HepG2 (cell line): ENCODE data around the gene ACBD6. TPM values are rescaled to one million over a fixed set of nuclear protein-coding genes. Genes with fewer than 3 reads are reported as not detected.

Source experiments
- ATAC-seq: fragments of 200-7000 bp; cut with Tn5 transposase; 3 replicates; pipeline ENCODE4 v1.9.1; 2020; ENCODE audit warnings: mild to moderate bottlenecking, moderate library complexity
- BruUV-seq: library from RNA; stranded (reverse); fragments of 400-500 nt; replicated peaks from 2 replicates; lab custom pipeline; 2021; lab: Mats Ljungman, UMichigan
- CTCF ChIA-PET: fragments of 300-600 bp; formaldehyde crosslinking; extraction: SDS; loops from one replicate; lab custom pipeline; 2021; ENCODE audit warnings: low total read pairs, inconsistent platforms, low intra/inter-chr PET ratio; lab: Yijun Ruan, JAX
- POLR2A ChIA-PET: fragments of 350-600 bp; sonication (Branson Sonifier 250); formaldehyde crosslinking; loops from one replicate; lab custom pipeline; 2020; ENCODE audit warnings: antibody characterized with exemption, inconsistent platforms; lab: Yijun Ruan, JAX
- DNase-seq: peaks from one replicate; pipeline ENCODE4 v3.0.0-alpha.2; 2015; ENCODE audit warnings: low spot score
- FAIRE-seq: peaks from 3 replicates; lab custom pipeline; 2011; peaks lifted over from hg19 to GRCh38; lab: Jason Lieb, UNC
- H2AFZ ChIP-seq: one replicate; pipeline ENCODE4 v1.6.1; 2011; ENCODE audit warnings: low read length, inconsistent platforms
- H3K27ac ChIP-seq: fragments of 300-600 bp; 3 replicates; pipeline ENCODE4 v1.8.0; 2011; ENCODE audit warnings: mixed run types, mild to moderate bottlenecking, mixed read lengths, low read length, inconsistent platforms; ENCODE audit not compliant: insufficient read depth; ENCODE audit errors: extremely low read length
- H3K27me3 ChIP-seq, 2 experiments: fragments of 200-600 bp in 1 of 2; 2 replicates in 1 of 2; 3 replicates in 1 of 2; pipeline versions ENCODE4 v1.6.0 to v1.8.0; 2011; ENCODE audit warnings: low read length in 2 of 2, mild to moderate bottlenecking in 2 of 2, moderate library complexity in 2 of 2, inconsistent platforms in 1 of 2; ENCODE audit not compliant: insufficient read depth in 2 of 2, control insufficient read depth in 1 of 2
- H3K36me3 ChIP-seq, 2 experiments: fragments of 200-600 bp in 1 of 2; replicated peaks in 1 of 2; 2 replicates in 1 of 2; 3 replicates in 1 of 2; pipeline versions ENCODE4 v1.5.1 to v1.8.0; 2011; ENCODE audit warnings: low read length in 2 of 2, inconsistent platforms in 1 of 2; ENCODE audit not compliant: insufficient read depth in 2 of 2, control insufficient read depth in 1 of 2
- H3K4me1 ChIP-seq: 2 replicates; pipeline ENCODE4 v1.5.1; 2012; ENCODE audit warnings: low read length, inconsistent platforms; ENCODE audit not compliant: insufficient read depth
- H3K4me2 ChIP-seq: 2 replicates; pipeline ENCODE4 v1.6.0; 2011; ENCODE audit warnings: low read depth, low read length, inconsistent platforms
- H3K4me3 ChIP-seq, 3 experiments: fragments of 200-600 bp in 1 of 3; sonication (generic), shearing (Covaris generic) in 1 of 3; replicated peaks in 1 of 3; 2 replicates each; pipeline ENCODE4 v1.5.1; 2011 to 2016; ENCODE audit warnings: low read length in 3 of 3, inconsistent platforms in 2 of 3, low read depth in 2 of 3, mild to moderate bottlenecking in 2 of 3, control low read depth in 1 of 3, mixed read lengths in 1 of 3; ENCODE audit not compliant: insufficient read depth in 1 of 3
- H3K79me2 ChIP-seq: one replicate; pipeline ENCODE4 v1.6.1; 2011; ENCODE audit warnings: low read length, inconsistent platforms; ENCODE audit not compliant: insufficient read depth
- H3K9ac ChIP-seq: 2 replicates; pipeline ENCODE4 v1.6.0; 2011; ENCODE audit warnings: mild to moderate bottlenecking, low read depth, low read length, inconsistent platforms; ENCODE audit not compliant: insufficient read depth
- H3K9me3 ChIP-seq: 2 replicates; pipeline ENCODE4 v1.5.1; 2012; ENCODE audit warnings: mild to moderate bottlenecking, low read length
- H4K20me1 ChIP-seq: 2 replicates; pipeline ENCODE4 v1.6.0; 2011; ENCODE audit warnings: inconsistent platforms, mild to moderate bottlenecking, low read length, moderate library complexity; ENCODE audit not compliant: insufficient read depth
- BCL3 ChIP-seq: sonication (generic); formaldehyde crosslinking; IDR thresholded peaks from 2 replicates; pipeline ENCODE4 v1.5.1; 2020; ENCODE audit warnings: mild to moderate bottlenecking, missing genetic modification reagents, moderate library complexity
- CBX2 ChIP-seq, 2 experiments: fragments of 200-600 bp in 1 of 2; sonication (generic); formaldehyde crosslinking in 1 of 2; IDR thresholded peaks; 2 replicates each; pipeline versions ENCODE4 v1.7.0 to v1.8.1; 2018 to 2022; ENCODE audit warnings: low read depth in 2 of 2, low read length in 1 of 2, mild to moderate bottlenecking in 1 of 2, missing genetic modification reagents in 1 of 2
- KDM2A ChIP-seq: sonication (generic); formaldehyde crosslinking; IDR thresholded peaks from 2 replicates; pipeline ENCODE4 v1.4.0; 2020; ENCODE audit warnings: low read depth, missing genetic modification reagents, borderline replicate concordance
- MAFK ChIP-seq, 2 experiments: IDR thresholded peaks in 1 of 2; conservative IDR thresholded peaks in 1 of 2; 2 replicates each; pipeline ENCODE4 v1.6.1; 2011; ENCODE audit warnings: improper control_type of control experiment in 2 of 2, low read length in 2 of 2
- MIXL1 ChIP-seq: IDR thresholded peaks from 2 replicates; pipeline ENCODE4 v1.6.1; 2016
- NR1H2 ChIP-seq: sonication (generic); formaldehyde crosslinking; IDR thresholded peaks from 2 replicates; pipeline ENCODE4 v1.8.1; 2022; ENCODE audit warnings: low read depth, missing genetic modification reagents, borderline replicate concordance
- SRF ChIP-seq: IDR thresholded peaks from 2 replicates; pipeline ENCODE4 v1.6.1; 2011; ENCODE audit warnings: mild to moderate bottlenecking, low read depth, low read length, moderate library complexity
- ZNF121 ChIP-seq: sonication (generic); formaldehyde crosslinking; IDR thresholded peaks from 2 replicates; pipeline ENCODE4 v1.5.0; 2020; ENCODE audit warnings: mild to moderate bottlenecking, missing genetic modification reagents
- ZNF207 ChIP-seq: fragments of 450-650 bp; IDR thresholded peaks from 2 replicates; pipeline ENCODE4 v1.6.1; 2016; ENCODE audit warnings: antibody characterized with exemption, borderline replicate concordance
- ZNF274 ChIP-seq: sonication (generic); formaldehyde crosslinking; IDR thresholded peaks from 2 replicates; pipeline ENCODE4 v1.5.1; 2020; ENCODE audit warnings: mild to moderate bottlenecking, missing genetic modification reagents
- WGBS: methylation state at CpG from one replicate; pipeline ENCODE4 v1.1.6; 2017; ENCODE audit warnings: low lambda C conversion rate; 5-methylcytosine and 5-hydroxymethylcytosine counted together
- in situ Hi-C: cut with HindIII; loops from 2 replicates; pipeline ENCODE4 v1.10.0; 2017; ENCODE audit warnings: low pct_unique_long_range_greater_than_20kb; ENCODE audit not compliant: extremely low pct_ligation_motif_present
- intact Hi-C: fragments of 100-400 bp; cut with micrococcal nuclease; formaldehyde crosslinking; loops from one replicate; pipeline ENCODE4 v1.10.0; 2022; ENCODE audit not compliant: unreplicated experiment
- polyA plus RNA-seq, 8 experiments: library from polyadenylated mRNA; depleted of rRNA in 3 of 8; stranded (reverse) in 7 of 8; unstranded in 1 of 8; fragments of >200 nt; fragmentation: Illumina TruSeq in 4 of 8; extraction: Trizol in 4 of 8; gene quantifications; 2 replicates each; pipeline versions ENCODE4 v1.2.1 to v1.2.3, GENCODE V29; 2011 to 2016; ENCODE audit warnings: low read depth in 4 of 8, missing spikeins in 1 of 8, mixed read lengths in 1 of 8; ENCODE audit not compliant: insufficient read depth in 1 of 8
- total RNA-seq, 5 experiments: library from RNA; depleted of rRNA; stranded (reverse); fragments of >200 nt; fragmentation: Illumina TruSeq; extraction: Trizol; gene quantifications; 2 replicates each; pipeline ENCODE4 v1.2.3, GENCODE V29; 2016; ENCODE audit warnings: low read depth in 1 of 5
- TF ChIP-seq, protein P1 (sequence below): sonication (generic); formaldehyde crosslinking; IDR thresholded peaks from 2 replicates; pipeline ENCODE4 v1.8.0; 2022; ENCODE audit warnings: mild to moderate bottlenecking, missing genetic modification reagents, moderate library complexity
- TF ChIP-seq, protein P2 (sequence below): sonication (generic); formaldehyde crosslinking; IDR thresholded peaks from 2 replicates; pipeline ENCODE4 v1.4.0; 2020; ENCODE audit warnings: mild to moderate bottlenecking, missing genetic modification reagents, borderline replicate concordance

ACBD6 gene
- total and polyA plus RNA-seq, 2 of the 13 experiments (the other 11 are each of a cell fraction or from before 2014, with no cell fraction given), result 33.5 to 47.2 TPM

DNA sequence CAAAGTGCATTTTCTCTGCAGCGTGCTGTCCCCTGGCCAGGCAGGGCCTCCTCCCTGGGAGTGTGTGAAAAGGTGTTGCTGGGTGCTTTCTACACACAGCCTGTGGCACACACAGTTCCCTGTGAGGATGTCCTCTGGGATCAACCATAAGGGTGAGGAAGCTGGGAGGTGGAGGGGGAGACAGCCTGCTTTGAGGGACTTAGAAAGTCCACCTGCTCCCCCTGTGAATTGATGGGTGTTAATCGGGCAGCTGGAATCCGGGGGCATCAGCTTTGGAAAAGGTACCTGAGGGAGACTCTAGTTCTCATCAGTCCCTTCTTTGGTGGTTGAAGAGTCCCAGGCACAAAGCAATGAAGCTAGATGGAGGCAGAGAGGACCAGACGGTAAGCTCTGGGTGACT, 236.5 kb downstream of the ACBD6 start:
- POLR2A ChIA-PET, result no interaction called here
- no TSS peak for BruUV-seq
- intact Hi-C loops, result no loop called here
- Histone ChIP-seq H3K36me3 (no peaks in the 10 kb centered on the region), H3K79me2 (no peaks in the 10 kb centered on the region), H3K4me1 (peaks cover 30% of the 10 kb centered on the region), H3K4me3 (no peak overlapping the region), H3K4me2 (no peak overlapping the region), H3K27me3 (peaks cover 0 to 28% of the 10 kb centered on the region in 2 experiments; a peak in 3 of 5 replicates), H3K27ac (no peak overlapping the region), H2AFZ (no peak overlapping the region), H3K9ac (no peak overlapping the region), H3K9me3 (no peaks in the 10 kb centered on the region), H4K20me1 (no peaks in the 10 kb centered on the region)
- DNase-seq (no peak), ATAC-seq (no peak), FAIRE-seq (no peak)
- WGBS, result 41% methylated on average over 4 of the region's 4 CpGs
- TF ChIP-seq MIXL1 (CRISPR knock-in tag) (no peak), ZNF207 (no peak)
- TF ChIP-seq, protein P1, sequence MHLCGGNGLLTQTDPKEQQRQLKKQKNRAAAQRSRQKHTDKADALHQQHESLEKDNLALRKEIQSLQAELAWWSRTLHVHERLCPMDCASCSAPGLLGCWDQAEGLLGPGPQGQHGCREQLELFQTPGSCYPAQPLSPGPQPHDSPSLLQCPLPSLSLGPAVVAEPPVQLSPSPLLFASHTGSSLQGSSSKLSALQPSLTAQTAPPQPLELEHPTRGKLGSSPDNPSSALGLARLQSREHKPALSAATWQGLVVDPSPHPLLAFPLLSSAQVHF (CRISPR knock-in tag), result no peak
- in situ Hi-C loops, result loop anchor here (10.0 kb wide), 1 partner anchor 81 kb away; no protein-coding TSS in a partner anchor
- CTCF ChIA-PET, result no interaction called here

DNA sequence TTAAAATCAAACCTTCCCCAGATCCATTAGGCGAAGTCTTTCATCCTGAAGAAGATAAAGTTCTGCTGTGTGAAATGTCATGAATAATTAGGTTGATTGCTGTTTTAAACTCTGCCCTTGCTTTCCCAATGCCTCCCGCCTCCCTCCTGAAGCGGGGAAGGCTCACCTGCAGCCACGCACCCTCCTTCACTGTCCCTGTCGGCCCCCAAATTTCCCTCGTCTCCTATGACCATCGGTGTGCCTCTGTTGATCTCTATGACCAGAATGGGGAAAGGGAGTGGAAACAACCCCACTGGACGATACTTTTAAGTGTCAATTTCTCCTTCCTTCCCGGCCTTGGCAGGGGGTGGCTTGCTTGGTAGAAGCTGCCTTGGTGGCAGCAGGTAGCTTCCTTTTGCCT, 237.2 kb downstream of the ACBD6 start:
- DNase-seq (no peak), FAIRE-seq (no peak), ATAC-seq (no peak)
- Histone ChIP-seq H3K4me1 (peaks cover 23% of the 10 kb centered on the region), H3K4me3 (no peak overlapping the region), H3K36me3 (no peaks in the 10 kb centered on the region), H3K9me3 (no peaks in the 10 kb centered on the region), H2AFZ (no peak overlapping the region), H3K4me2 (no peak overlapping the region), H3K27ac (no peak overlapping the region), H3K79me2 (no peaks in the 10 kb centered on the region), H4K20me1 (no peaks in the 10 kb centered on the region), H3K27me3 (peaks cover 3 to 34% of the 10 kb centered on the region in 2 experiments; a peak in 4 of 5 replicates), H3K9ac (no peak overlapping the region)
- ChIA-PET CTCF (no interaction called here), POLR2A (no interaction called here)
- no TSS peak for BruUV-seq
- WGBS, result 65% methylated on average over 9 of the region's 9 CpGs
- in situ Hi-C loops, result loop anchor here (10.0 kb wide), 1 partner anchor 80 kb away; no protein-coding TSS in a partner anchor
- intact Hi-C loops, result no loop called here
- TF ChIP-seq ZNF274 (CRISPR knock-in tag) (no peak), KDM2A (CRISPR knock-in tag) (no peak), CBX2 (IDR thresholded peaks at IDR 0.05; ENCODE audit: low read depth, low read length) (no peak), CBX2 (CRISPR knock-in tag; IDR thresholded peaks at IDR 0.05; ENCODE audit: low read depth) (no peak), NR1H2 (CRISPR knock-in tag) (no peak), BCL3 (CRISPR knock-in tag) (no peak), MAFK (conservative IDR thresholded peaks at IDR 0.05 in 1 of 2, IDR thresholded peaks at IDR 0.05 in 1 of 2; ENCODE audit: low read length in 2 of 2) (no peak), ZNF121 (CRISPR knock-in tag) (no peak), SRF (no peak)
- TF ChIP-seq, protein P2, sequence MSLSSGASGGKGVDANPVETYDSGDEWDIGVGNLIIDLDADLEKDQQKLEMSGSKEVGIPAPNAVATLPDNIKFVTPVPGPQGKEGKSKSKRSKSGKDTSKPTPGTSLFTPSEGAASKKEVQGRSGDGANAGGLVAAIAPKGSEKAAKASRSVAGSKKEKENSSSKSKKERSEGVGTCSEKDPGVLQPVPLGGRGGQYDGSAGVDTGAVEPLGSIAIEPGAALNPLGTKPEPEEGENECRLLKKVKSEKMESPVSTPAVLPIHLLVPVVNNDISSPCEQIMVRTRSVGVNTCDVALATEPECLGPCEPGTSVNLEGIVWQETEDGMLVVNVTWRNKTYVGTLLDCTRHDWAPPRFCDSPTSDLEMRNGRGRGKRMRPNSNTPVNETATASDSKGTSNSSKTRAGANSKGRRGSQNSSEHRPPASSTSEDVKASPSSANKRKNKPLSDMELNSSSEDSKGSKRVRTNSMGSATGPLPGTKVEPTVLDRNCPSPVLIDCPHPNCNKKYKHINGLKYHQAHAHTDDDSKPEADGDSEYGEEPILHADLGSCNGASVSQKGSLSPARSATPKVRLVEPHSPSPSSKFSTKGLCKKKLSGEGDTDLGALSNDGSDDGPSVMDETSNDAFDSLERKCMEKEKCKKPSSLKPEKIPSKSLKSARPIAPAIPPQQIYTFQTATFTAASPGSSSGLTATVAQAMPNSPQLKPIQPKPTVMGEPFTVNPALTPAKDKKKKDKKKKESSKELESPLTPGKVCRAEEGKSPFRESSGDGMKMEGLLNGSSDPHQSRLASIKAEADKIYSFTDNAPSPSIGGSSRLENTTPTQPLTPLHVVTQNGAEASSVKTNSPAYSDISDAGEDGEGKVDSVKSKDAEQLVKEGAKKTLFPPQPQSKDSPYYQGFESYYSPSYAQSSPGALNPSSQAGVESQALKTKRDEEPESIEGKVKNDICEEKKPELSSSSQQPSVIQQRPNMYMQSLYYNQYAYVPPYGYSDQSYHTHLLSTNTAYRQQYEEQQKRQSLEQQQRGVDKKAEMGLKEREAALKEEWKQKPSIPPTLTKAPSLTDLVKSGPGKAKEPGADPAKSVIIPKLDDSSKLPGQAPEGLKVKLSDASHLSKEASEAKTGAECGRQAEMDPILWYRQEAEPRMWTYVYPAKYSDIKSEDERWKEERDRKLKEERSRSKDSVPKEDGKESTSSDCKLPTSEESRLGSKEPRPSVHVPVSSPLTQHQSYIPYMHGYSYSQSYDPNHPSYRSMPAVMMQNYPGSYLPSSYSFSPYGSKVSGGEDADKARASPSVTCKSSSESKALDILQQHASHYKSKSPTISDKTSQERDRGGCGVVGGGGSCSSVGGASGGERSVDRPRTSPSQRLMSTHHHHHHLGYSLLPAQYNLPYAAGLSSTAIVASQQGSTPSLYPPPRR, result no peak
